Liver (tissue), 3 donors: ENCODE results near the gene COX8A.

Experiments
- ATF3 ChIP-seq: IDR thresholded peaks from 2 replicates; pipeline ENCODE4 v1.6.1; 2016; ENCODE audit warnings: antibody characterized with exemption
- CTCF ChIP-seq: fragments of 150-350 bp; IDR thresholded peaks from 2 replicates; pipeline ENCODE4 v1.5.1; 2017; ENCODE audit warnings: improper control_type of control experiment, low read depth, low read length; ENCODE audit not compliant: missing input control
- HNF4G ChIP-seq: IDR thresholded peaks from 2 replicates; pipeline ENCODE4 v1.6.1; 2016; ENCODE audit warnings: antibody characterized with exemption
- JUND ChIP-seq, 2 donors: IDR thresholded peaks; 2 replicates each; pipeline ENCODE4 v1.6.1; 2016; ENCODE audit warnings: antibody characterized with exemption in 2 of 2
- MAX ChIP-seq: IDR thresholded peaks from 2 replicates; pipeline ENCODE4 v1.6.1; 2016; ENCODE audit warnings: antibody characterized with exemption
- RAD21 ChIP-seq, 2 donors: IDR thresholded peaks; 2 replicates each; pipeline ENCODE4 v1.6.1; 2016; ENCODE audit warnings: antibody characterized with exemption in 2 of 2, mild to moderate bottlenecking in 2 of 2
- REST ChIP-seq: IDR thresholded peaks from 2 replicates; pipeline ENCODE4 v1.6.1; 2016; ENCODE audit warnings: antibody characterized with exemption, mild to moderate bottlenecking
- TAF1 ChIP-seq: conservative IDR thresholded peaks from 2 replicates; pipeline ENCODE4 v1.6.1; 2016; ENCODE audit warnings: antibody characterized with exemption, mild to moderate bottlenecking
- donor health status: healthy.
- donor health status: healthy.

GRCh38 chr11:63985812-63986155 lies 11.4 kb downstream of the COX8A start:
- TF ChIP-seq MAX (no peak), CTCF (no peak), REST (no peak), JUND (IDR thresholded peaks at IDR 0.05) (no peak), HNF4G (no peak), RAD21 (IDR thresholded peaks at IDR 0.05) (no peak), ATF3 (no peak), TAF1 (no peak)
